Measurements from ENCODE around the gene OXTR.

GRCh38 chr3:8755564-8756237, 13.7 kb downstream of the OXTR start:
- TF ChIP-seq FOXP2 (optimal IDR thresholded peaks at IDR 0.05; ENCODE audit: borderline replicate concordance, extremely low read depth, extremely low read length, insufficient read depth) (no peak), POLR2AphosphoS5 (IDR thresholded peaks at IDR 0.05; ENCODE audit: low read depth, low read length) (no peak)
